NCI-H2227 (cell line): ENCODE results near the gene KAT6B.
A peak's percentile ranks its signal among the peaks of the same experiment; 100 is the strongest.

Experiments
- DNase-seq: peaks from one replicate; lab custom pipeline; 2025; ENCODE audit not compliant: unreplicated experiment; lab: John Stamatoyannopoulos, UW

KAT6B gene

GRCh38 chr10:74822521-74823089, 3.8 kb upstream of the KAT6B start:
- no peak for DNase-seq

- no peak for DNase-seq
These were observed 2.6 kb upstream of the KAT6B start for GRCh38 chr10:74823791-74824183.

DNA sequence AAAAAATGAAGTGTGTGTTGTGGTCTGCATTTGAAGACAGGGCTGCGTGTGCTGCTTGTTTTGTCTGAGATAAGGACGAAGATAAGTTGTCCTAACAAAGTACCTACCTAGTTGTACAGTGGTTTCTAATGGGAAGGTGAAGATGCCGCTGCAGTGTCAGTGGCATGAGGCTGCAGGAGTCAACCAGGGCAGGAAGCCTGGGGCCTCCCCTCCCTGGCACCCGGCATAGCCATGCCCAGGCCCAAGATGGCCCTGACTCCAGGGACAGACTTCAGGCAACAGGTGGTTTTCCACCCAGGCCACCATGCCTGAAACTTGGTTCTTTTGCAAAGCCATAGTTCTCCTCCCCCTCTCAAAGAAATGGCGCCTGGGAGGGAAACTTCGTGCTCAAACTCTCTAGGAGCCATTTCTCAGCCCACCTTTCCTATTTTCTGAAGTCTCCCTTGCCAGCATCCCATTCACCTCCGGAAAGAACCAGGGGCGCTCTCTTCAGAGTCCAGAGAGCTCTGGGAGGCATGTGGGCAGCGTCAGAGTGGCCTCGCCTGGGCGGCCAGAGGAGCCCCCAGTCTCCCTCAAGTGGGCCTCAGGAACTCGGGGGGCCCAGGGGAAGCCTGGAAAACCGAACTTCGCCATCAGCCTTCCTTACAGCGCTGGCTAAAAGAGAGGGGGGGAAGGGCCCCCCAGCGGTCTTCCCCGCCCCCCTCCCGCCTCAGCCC, 2.1 kb upstream of the KAT6B start:
- no peak for DNase-seq

GRCh38 chr10:74824900-74825370, 1.5 kb upstream of the KAT6B start:
- DNase-seq = no peak

DNA sequence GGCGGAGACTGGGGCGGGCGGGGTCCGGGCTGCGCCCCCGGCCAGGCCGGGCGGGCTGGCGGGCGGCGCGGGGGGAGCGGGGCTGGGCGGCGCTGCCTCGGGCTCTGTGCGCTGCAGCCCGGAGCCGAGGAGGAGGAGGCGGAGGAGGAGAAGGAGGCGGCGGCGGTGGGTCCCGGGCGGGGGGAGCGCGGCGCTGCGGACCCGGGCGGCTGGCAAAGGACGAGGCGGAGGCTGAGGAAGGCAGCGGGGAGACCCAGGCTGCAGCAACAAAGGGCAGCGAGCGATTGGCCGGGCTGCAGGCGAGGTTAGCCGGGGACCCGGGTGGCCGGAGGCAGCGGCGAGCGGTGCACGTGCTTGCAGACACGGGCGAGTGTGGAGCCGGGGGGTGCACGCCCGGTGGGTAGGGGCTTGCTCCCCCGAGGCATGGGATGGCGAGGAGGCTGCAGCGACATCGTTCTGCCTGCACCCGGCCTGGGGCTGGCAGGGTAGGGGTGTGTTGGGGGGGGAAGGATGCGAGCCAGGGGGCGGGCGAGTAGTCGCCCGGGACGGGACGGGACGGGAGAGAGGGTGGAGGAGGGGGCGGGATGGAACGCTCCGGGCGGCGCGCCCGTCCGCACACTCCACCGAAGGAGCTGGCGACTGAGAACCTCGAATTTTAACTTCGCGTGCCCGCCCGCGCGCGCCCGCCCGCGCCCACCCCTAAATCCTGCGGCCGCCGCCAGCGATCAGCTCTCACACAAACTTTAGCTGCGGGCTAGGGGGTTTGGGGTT, 844 bp upstream of the KAT6B start:
- DNase-seq = peak; percentile 64

GRCh38 chr10:74827045-74827441, 643 bp downstream of the KAT6B start:
- DNase-seq = no peak

- DNase-seq = no peak
These were observed 1.3 kb downstream of the KAT6B start for GRCh38 chr10:74827694-74828093.

GRCh38 chr10:74828946-74829345, 2.5 kb downstream of the KAT6B start:
- DNase-seq = no peak

GRCh38 chr10:74831518-74832120, 5.2 kb downstream of the KAT6B start:
- DNase-seq = no peak

DNA sequence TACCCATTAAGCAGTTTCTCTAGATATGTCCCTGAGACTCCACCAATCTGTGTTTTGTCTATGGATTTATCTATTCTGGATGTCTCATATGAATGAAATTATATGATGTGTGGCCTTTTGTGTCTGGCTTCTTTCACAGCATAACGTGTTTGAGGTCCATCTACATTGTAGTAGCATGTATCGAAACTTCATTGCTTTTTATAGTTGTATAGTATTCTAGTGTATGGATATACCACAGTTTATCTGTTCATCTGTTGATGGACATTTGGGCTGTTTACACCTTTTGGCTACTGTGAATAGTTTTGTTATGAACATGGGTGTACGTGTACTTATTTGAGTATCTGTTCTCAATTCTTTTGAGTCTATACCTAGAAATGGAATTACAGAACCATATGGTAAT, 9.6 kb downstream of the KAT6B start:
- no peak for DNase-seq

- no peak for DNase-seq
These were observed 10.5 kb downstream of the KAT6B start for GRCh38 chr10:74836877-74837276.

- DNase-seq = no peak
These were observed 11.3 kb downstream of the KAT6B start for GRCh38 chr10:74837743-74838142.

- DNase-seq = no peak
These were observed 13.3 kb downstream of the KAT6B start for GRCh38 chr10:74839708-74840107.

- DNase-seq = no peak
These were observed 15.0 kb downstream of the KAT6B start for GRCh38 chr10:74841265-74841973.

DNA sequence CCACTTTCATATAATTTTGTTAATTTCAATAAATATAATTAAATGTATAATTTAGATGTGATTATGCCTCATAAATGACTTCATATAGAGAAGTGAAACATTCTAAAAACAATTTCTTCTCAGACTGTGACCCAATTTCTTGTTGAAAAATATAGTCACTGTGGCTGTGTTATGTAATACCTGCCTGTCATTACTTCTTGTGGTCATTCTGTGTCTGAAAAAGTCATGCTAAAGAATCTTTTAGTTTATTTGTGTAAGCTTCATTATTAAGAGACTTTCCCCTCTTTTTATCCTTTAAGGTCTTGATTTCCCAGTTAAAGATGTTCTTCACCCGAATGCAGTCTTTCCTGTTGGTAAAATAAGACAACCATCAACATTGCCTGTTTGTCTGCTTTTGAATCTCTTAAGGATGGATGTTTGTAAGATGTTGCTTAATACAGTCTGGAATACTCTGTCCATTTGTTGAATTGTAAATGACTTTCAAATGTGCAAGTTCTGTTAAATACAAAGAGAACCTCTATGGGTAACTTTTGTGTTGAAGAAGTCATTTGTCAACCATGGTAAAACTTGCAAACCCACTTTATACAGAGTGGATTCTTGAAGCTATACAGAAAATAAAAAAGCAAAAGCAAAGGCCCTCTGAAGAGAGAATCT, 16.0 kb downstream of the KAT6B start:
- DNase-seq = no peak

DNA sequence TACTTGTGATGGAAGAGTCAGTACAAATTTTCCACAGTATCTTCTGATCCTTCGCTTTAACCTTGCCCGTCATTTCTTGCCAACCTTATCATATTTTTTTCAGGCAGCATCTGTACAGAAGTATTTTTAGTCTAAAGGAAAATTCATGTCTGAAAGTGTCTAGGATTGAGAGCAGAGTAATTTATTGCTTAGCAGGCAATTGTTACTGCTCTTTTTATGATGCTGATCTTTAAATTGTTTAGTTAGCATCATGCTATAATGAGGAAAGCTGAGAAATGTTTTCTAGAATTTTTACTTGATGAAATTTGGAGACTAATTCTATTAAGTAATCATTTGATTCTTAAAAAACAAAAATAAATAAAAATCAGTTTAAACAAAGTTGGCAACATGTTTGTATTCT, 20.6 kb downstream of the KAT6B start:
- DNase-seq = no peak

GRCh38 chr10:74851831-74852230, 25.4 kb downstream of the KAT6B start:
- DNase-seq = no peak

- no peak for DNase-seq
These were observed 26.0 kb downstream of the KAT6B start for GRCh38 chr10:74852381-74852780.

DNA sequence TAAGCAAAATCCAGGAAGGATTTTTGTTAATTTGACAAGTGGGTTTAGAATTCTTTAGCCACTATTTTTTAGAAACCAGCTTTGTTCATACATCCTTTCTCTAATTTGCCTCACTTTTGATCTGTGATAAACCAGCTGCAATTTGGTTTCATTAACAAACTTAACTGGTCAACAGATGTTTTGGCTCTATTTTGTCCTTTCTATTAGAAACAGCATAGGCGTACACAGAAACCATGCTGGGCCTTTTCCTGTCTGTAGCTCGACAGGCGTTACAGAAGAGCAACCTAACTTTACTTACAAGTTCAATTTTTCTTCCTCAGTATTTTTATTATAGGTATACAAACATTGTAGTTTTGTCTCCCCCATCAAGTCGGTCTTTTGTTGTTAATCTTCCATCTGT, 28.2 kb downstream of the KAT6B start:
- no peak for DNase-seq

GRCh38 chr10:74855027-74855426, 28.6 kb downstream of the KAT6B start:
- DNase-seq = no peak

DNA sequence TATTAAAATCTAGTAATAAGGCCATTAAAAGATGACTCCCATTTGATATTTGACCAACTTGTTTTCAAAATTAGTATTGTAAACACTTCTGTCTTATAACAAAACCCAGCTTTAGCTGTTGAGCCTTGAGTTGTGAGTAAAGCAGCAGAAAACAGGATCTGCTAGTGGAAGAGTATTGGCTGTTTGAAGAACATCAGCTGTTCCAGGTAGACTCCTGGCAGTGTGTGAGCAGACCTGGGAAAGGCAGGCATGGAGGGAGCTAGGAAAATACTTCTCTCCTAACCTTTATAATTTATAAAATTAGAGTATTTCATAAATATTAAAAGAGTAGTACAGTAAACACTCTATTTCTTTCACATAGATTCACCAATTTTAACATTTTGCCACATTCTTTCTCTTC, 29.0 kb downstream of the KAT6B start:
- no peak for DNase-seq
